ENCODE results near the gene REEP6.
"Not testable (repeated sequence)": the region's sequence is repeated elsewhere in the genome, so short reads cannot be mapped to it uniquely, and the experiment has no call there.

REEP6 gene

DNA sequence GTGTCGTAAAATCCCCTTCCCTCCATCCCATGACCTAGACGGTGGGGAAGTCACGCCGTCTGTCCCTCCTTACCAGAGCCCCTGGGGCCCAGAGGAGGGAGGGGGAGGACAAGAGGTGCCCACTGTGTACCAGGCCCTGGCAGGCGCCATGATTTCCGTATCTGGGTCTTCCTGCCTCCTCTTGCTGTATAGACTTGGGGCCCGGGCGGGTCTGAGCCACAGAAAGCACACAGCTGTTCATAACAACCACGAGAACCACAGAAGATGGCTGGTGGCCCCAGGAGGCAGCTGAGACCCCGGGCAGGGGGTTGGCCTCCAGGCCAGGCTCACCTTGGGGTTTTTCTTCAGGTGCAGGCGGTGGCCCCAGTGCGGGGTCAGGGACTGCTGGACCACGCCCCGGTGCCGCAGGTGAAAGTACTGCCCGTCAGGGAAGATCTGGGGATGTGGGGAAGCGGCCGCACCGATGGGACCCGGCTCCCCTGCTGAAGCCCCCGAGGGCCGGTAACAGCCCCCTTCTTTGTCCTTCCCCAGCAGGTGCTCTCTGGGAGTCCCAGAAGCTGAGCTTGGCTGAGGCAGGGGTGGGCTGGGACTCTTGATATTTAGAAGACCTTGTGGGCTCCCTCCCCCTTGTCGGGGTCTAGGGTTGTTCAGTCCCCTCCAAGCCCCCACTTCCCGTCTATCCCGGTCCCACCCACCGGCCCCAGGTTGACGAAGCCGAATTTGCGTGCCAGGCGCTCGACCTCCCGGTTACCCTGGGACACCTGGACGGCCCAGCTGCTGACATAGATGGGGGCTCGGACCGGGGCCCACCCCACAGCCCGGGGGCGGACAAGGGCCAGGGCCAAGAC, 1.3 kb upstream of the REEP6 start:
- DNase-seq (ENCODE audit: low read depth in 2 of 2) = no peak

DNA sequence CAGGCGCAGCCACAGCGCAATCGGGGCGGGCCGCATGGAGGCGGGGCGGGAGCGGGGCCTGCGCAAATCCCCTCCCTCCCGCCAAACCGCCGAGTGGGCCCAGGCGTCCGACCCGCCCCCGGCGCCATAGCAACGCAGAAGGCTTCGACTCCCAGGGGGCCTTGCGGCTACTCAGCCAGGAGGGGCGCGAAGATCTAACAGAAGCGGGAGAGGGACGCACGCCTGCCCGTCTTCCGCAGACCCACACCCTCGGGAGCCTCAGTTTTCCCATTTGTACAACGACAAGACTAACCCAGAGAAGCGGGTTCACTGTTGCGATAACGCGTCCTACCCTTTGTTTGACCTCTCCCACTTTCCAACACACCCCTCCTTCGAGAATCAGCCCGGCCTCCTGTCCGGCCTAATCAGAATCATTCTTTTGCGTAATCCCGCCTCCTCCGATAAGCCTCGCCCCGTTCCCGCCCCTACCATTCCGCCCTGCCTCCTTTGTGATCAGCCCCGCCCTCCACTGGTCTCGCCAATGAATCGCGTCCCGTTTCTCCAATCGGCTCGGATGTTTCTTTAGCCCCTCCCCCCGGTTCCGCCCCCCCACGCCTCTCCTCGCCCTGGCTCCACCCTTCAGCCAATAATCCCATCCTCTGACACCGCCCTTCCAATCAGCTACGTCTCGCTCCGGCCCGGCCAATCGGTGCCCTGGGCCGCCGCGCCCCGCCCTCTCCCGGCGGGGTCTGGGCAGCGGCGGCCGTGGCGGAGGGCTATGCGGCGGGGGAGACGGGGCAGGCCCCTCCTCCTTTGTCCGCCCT, 469 bp upstream of the REEP6 start, which contains the start of gene PCSK4:
TSS of gene PCSK4 (minus strand) at position 40 of the 803 bp plus-strand sequence. CDS start at position 36, 4 bp downstream.
- DNase-seq (ENCODE audit: low read depth in 2 of 2) = peak; percentile 94 to 98

DNA sequence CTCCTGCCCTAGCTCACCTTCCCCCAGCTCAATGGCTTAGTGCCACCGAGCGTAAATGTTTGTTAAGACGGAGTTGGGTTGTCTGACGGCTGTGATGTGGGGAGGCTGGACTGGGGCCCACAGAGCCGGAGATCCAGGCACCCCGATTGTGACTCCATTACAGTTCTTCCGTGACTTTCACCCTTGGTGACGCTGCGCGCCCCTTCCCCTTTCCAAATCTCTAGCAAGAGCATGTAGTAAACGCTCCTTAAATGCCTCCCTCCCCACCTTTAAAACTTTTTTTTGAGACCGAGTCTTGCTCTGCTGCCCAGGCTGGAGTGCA, 829 bp downstream of the REEP6 start:
- DNase-seq (ENCODE audit: low read depth in 2 of 2) = no peak

DNA sequence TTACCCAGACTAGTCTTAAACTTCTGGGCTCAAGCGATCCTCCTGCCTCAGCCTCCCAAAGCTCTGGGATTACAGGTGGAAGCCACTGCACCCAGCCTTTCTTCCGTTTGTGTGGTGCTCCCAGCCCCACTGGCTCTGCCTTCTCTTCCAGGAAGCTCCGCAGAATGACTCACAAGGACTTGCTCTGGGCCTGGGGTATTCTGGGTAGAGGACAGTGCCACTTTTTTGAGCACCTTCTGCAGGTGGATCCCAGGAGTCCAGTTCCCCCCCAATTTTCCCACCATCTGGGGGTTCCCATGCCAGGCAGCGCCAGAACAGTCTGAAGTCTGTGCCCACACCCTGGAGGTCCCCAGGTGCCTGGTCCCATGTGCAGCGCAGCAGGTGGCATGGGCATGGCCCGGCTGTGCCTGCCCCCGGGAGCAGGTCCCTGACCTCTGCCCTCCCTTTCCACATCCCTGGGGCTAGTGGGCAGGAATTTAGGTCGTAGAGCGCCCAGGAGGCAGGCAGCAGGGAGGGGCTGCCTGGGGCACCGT, 1.6 kb downstream of the REEP6 start:
- DNase-seq (ENCODE audit: low read depth in 2 of 2) = no peak

DNA sequence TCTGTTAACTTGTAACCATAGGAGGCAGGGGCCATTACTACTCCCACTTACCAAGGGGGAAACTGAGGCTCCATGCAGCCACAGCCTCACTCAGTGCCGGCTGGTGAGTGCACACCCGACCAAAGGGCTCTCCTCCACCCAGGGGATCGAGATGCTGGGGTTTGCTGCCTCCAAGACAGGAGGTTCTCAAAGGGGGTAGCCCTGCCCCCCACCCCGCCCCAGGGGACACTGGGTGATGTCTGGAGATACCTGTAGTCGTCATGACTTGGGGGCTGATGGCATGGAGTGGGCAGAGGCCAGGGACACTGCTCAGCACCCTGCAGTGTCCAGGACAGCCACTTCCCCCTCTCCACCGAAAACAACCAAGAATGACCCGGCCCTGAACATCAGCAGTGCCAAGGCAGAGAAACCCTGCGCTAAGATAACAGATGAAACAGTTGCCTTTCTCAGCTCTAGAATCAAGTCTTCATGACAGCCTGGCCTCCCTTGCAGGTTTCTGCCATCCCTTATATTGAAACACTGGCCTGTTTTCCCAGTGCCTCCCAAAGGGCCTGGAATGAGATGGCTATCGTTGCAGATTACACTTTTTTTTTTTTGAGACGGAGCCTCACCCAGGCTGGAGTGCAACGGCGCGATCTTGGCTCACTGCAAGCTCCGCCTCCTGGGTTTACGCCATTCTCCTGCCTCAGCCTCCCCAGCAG, 3.3 kb downstream of the REEP6 start:
- no peak for DNase-seq (ENCODE audit: low read depth in 2 of 2)

DNA sequence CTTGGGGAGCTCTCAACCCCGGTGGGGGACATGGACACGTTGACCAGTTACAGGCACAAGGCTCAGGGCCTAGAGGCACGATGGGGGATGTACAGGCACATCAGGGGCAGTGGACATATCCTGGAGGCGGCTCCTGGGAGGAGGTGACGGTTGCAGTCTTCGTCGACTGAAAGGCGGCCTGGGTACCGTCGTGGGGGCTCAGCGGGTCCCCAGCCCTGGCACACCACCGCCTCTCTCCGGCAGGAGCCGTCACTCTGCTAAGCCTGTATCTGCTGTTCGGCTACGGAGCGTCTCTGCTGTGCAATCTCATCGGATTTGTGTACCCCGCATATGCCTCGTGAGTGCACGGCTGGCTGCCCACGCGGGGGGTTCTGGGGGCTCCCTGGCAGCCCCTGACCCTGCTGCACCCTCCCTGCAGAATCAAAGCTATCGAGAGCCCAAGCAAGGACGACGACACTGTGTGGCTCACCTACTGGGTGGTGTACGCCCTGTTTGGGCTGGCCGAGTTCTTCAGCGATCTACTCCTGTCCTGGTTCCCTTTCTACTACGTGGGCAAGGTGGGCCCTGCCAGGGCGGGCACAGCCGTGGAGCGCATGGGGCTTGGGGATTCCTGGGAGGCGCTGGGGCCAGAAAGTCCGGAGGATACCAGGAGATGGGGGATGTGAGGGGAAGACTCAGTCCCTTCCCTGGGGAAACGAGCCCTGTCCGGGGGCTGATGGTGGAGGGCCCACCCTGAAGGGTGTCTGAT, 4.2 kb downstream of the REEP6 start:
- DNase-seq (ENCODE audit: low read depth in 2 of 2) = no peak

DNA sequence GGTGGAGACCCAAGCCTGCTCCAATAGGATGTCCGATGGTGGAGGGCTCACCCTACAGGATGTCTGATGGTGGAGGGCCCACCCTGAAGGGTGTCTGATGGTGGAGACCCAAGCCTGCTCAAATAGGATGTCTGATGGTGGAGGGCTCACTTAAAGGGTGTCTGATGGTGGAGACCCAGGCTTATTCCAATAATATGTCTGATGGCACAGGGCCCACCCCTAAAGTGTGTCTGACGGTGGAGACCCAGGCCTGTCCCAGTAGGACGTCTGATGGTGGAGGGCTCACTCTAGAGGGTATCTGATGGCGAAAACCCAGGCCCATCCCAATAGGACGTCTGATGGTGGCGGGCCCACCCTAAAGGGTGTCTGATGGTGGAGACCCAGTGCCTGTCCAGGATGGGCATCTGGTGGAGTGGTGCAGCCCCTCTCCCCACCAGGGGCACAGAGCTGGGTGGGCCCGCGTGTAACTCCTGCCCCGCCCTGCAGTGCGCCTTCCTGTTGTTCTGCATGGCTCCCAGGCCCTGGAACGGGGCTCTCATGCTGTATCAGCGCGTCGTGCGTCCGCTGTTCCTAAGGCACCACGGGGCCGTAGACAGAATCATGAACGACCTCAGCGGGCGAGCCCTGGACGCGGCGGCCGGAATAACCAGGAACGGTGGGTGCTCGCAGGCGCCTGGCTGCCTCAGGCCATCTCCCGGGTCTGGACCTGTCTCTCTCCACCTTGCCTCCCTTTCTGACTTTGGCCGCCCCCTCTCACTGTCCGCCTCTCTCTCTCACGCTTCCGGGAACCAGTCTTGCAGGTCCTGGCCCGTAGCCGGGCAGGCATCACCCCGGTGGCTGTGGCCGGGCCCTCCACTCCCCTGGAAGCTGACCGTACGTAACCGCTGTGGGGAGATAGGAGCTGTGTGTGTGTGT, 5.1 kb downstream of the REEP6 start:
- DNase-seq (ENCODE audit: low read depth in 2 of 2) = no peak

GRCh38 chr19:1496714-1497577, 6.0 kb downstream of the REEP6 start:
- DNase-seq (ENCODE audit: low read depth in 2 of 2) = no peak

DNA sequence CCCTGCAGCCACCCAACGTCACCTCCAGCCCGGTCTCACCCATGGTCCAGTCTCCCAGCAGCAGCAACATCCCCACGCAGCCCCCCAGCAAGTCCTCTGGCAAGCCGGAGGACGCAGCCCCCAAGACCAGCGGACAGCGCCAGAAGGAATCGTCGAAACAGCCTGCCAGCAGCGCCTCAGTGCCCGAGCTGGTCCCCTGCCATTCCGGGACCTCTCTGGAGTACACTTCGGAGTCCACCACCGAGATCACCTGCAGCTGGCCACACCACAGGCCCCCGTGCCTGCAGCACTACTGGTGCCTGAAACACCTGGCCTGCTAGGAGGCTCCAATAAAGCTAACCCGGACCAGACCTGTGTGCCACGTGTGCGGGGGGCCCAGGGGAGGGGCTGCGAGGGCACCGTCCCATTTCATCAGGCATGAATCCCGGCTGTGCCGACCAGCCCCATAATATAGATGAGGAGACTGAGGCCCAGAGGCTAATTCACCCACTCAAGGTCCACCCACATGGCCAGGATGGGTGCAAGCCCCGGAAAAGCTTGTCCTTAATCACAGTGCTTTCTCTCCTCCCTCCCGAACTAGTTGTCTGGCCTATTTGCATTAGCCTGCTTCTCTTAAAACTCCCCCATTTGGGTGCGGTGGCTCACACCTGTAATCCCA, 6.7 kb downstream of the REEP6 start:
- no peak for DNase-seq (ENCODE audit: low read depth in 2 of 2)

DNA sequence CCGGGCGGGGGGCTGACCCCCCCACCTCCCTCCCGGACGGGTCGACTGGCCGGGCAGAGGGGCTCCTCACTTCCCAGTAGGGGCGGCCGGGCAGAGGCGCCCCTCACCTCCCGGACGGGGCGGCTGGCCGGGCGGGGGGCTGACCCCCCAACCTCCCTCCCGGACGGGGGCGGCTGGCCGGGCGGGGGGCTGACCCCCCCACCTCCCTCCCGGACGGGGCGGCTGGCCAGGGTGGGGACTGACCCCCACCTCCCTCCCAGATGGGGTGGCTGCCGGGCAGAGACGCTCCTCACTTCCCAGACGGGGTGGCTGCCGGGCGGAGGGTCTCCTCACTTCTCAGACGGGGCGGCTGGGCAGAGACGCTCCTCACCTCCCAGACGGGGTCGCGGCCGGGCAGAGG, 8.2 kb downstream of the REEP6 start:
- not testable (repeated sequence) for DNase-seq (ENCODE audit: low read depth in 2 of 2)

GRCh38 chr19:1501200-1501595, 10.2 kb downstream of the REEP6 start:
- DNase-seq (ENCODE audit: low read depth in 2 of 2) = no peak

DNA sequence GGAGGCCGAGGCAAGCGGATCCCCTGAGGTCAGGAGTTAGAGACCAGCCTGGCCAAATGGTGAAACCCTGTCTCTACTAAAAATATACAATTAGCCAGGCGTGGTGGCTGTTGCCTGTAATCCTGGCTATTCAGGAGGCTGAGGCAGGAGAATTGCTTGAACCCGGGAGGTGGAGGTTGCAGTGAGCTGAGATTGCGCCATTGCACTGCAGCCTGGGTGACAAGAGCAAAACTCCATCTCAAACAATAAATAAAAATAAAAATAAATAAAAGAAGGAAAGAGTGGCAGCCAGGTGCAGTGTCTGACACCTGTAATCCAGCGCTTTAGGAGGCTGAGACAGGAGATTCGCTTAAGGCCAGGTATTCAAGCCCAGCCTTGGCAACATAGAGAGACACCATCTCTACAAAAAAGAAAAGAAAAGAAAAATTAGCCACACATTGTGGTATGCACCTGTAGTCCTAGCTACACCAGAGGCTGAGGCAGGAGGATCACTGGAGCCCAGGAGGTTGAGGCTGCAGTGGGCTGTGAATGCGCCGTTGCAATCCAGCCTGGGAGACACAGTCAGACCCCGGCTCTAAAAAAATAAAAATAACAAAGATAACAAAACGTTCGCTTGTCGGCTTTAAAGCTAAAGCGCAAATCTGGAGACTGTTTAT, 11.6 kb downstream of the REEP6 start:
- DNase-seq (ENCODE audit: low read depth in 2 of 2) = no peak

DNA sequence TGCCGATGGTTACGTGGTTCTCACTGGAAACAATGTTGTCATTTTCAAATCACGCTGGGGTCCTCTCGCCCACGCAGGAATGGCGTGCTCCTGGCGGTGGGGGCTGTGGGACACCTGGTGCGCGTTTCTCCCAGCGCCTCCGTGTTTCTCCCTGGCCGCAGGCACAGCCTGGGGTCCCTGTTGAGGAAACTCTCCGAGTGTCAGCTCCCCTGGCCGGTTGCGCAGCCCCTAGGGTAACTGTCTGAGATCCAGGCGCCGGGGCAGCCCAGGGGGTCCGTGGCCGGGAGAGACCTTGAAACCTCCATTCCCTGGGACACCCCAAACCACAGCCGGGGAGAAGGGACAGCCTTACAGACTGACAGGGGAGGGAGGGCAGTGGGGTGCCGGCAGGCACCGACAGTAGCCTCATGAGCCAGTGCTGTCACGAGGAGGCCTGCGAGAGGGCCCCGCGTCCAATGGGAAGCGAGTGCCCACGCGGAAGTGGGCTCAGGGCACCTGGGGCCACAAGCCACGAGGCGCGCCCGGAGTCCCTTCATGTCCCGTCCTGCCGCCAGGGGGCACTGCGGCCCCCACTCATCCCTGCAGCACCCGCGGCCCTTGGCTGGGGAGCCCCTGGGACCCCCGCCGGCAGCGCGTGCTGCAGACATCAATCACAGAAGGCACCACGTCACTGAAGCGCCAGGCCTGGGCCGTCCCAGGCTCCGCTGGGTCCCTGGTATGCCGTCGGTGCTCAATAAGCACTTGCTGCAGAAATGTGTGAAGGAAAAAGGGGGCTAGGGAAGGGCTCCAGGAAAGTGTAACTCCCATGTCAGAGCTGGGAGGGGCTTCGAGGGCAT, 12.3 kb downstream of the REEP6 start:
- peak; percentile 25 to 31 for DNase-seq (ENCODE audit: low read depth in 2 of 2)

GRCh38 chr19:1503925-1504773, 13.2 kb downstream of the REEP6 start:
- DNase-seq (ENCODE audit: low read depth in 2 of 2) = no peak

GRCh38 chr19:1505012-1505411, 14.0 kb downstream of the REEP6 start:
- no peak for DNase-seq (ENCODE audit: low read depth in 2 of 2)

Measured in stimulated activated CD8-positive, alpha-beta memory T cell treated with anti-CD3 and anti-CD28 coated beads, Interleukin-7, amount 100 ng/mL, for 1 hour (primary cell).